ENCODE measurements around the gene BOLA1. TPM values are rescaled to one million over a fixed set of nuclear protein-coding genes. Genes with fewer than 3 reads are reported as not detected.
"Not testable (repeated sequence)": the region's sequence is repeated elsewhere in the genome, so short reads cannot be mapped to it uniquely, and the experiment has no call there.

Gene BOLA1
- total and polyA plus RNA-seq, 5 donors from 2014 or later, result 6.2 to 47.8 (median 38.6) TPM

- not testable (repeated sequence) for H3K4me3 ChIP-seq (ENCODE audit: low read depth, low read length); DNase-seq; H3K27me3 Mint-ChIP-seq; H3K4me1 Mint-ChIP-seq; H3K9me3 ChIP-seq (ENCODE audit: control insufficient read depth in 2 of 2, low read length in 2 of 2); H3K9me3 Mint-ChIP-seq; H3K27ac ChIP-seq (ENCODE audit: insufficient read depth, low read length, poor library complexity, severe bottlenecking); H3K27me3 ChIP-seq (ENCODE audit: control insufficient read depth, insufficient read depth, low read length); H3K4me1 ChIP-seq (ENCODE audit: control insufficient read depth, insufficient read depth, low read length, poor library complexity, severe bottlenecking); ATAC-seq (ENCODE audit: low read depth in 2 of 2); H3K36me3 Mint-ChIP-seq; H3K27ac Mint-ChIP-seq; H3K36me3 ChIP-seq (ENCODE audit: control insufficient read depth, insufficient read depth, low read length); H3K4me3 Mint-ChIP-seq
These were observed 37.8 kb upstream of the BOLA1 start for GRCh38 chr1:149861497-149862054.

GRCh38 chr1:149866887-149867286 is 32.5 kb upstream of the BOLA1 start:
- H3K27me3 Mint-ChIP-seq; ATAC-seq (ENCODE audit: low read depth in 2 of 2); H3K4me1 Mint-ChIP-seq; DNase-seq; H3K4me3 ChIP-seq (ENCODE audit: low read depth, low read length); H3K27ac Mint-ChIP-seq; H3K4me1 ChIP-seq (ENCODE audit: control insufficient read depth, insufficient read depth, low read length, poor library complexity, severe bottlenecking); H3K4me3 Mint-ChIP-seq; H3K27me3 ChIP-seq (ENCODE audit: control insufficient read depth, insufficient read depth, low read length); H3K36me3 Mint-ChIP-seq; H3K9me3 ChIP-seq (ENCODE audit: control insufficient read depth in 2 of 2, low read length in 2 of 2); H3K36me3 ChIP-seq (ENCODE audit: control insufficient read depth, insufficient read depth, low read length); H3K9me3 Mint-ChIP-seq; H3K27ac ChIP-seq (ENCODE audit: insufficient read depth, low read length, poor library complexity, severe bottlenecking): not testable (repeated sequence)

GRCh38 chr1:149873060-149873459 is 26.3 kb upstream of the BOLA1 start:
- not testable (repeated sequence) for H3K36me3 ChIP-seq (ENCODE audit: control insufficient read depth, insufficient read depth, low read length); H3K9me3 Mint-ChIP-seq; H3K4me1 ChIP-seq (ENCODE audit: control insufficient read depth, insufficient read depth, low read length, poor library complexity, severe bottlenecking); H3K4me3 ChIP-seq (ENCODE audit: low read depth, low read length); ATAC-seq (ENCODE audit: low read depth in 2 of 2); H3K27ac ChIP-seq (ENCODE audit: insufficient read depth, low read length, poor library complexity, severe bottlenecking); H3K36me3 Mint-ChIP-seq; H3K9me3 ChIP-seq (ENCODE audit: control insufficient read depth in 2 of 2, low read length in 2 of 2); H3K4me3 Mint-ChIP-seq; DNase-seq; H3K4me1 Mint-ChIP-seq; H3K27me3 Mint-ChIP-seq; H3K27ac Mint-ChIP-seq; H3K27me3 ChIP-seq (ENCODE audit: control insufficient read depth, insufficient read depth, low read length)

GRCh38 chr1:149877211-149877946 is 22.0 kb upstream of the BOLA1 start:
- no peak for DNase-seq
- Mint-ChIP-seq H3K36me3 (no peaks in the 10 kb centered on the region), H3K4me1 (peaks cover 7 to 27% (median 13%) of the 10 kb centered on the region in 4 donors), H3K27ac (peak overlapping the region in 1 of 3 donors; percentile 63), H3K27me3 (no peaks in the 10 kb centered on the region), H3K9me3 (no peaks in the 10 kb centered on the region), H3K4me3 (peak overlapping the region in 1 of 4 donors; percentile 34)
- Histone ChIP-seq H3K4me1 (ENCODE audit: control insufficient read depth, insufficient read depth, low read length, poor library complexity, severe bottlenecking) (peaks cover 16% of the 10 kb centered on the region), H3K36me3 (ENCODE audit: control insufficient read depth, insufficient read depth, low read length) (no peaks in the 10 kb centered on the region), H3K9me3 (ENCODE audit: control insufficient read depth in 2 of 2, low read length in 2 of 2) (no peaks in the 10 kb centered on the region), H3K27ac (ENCODE audit: insufficient read depth, low read length, poor library complexity, severe bottlenecking) (no peak overlapping the region), H3K27me3 (ENCODE audit: control insufficient read depth, insufficient read depth, low read length) (no peaks in the 10 kb centered on the region), H3K4me3 (ENCODE audit: low read depth, low read length) (no peak overlapping the region)
- no peak for ATAC-seq (ENCODE audit: low read depth in 2 of 2)

- peak overlapping the region; percentile 55 for H3K27ac ChIP-seq (ENCODE audit: insufficient read depth, low read length, poor library complexity, severe bottlenecking)
- H3K4me1 ChIP-seq (ENCODE audit: control insufficient read depth, insufficient read depth, low read length, poor library complexity, severe bottlenecking), result peaks cover 26% of the 10 kb centered on the region
- Mint-ChIP-seq H3K27ac (peak overlapping the region; percentile 33 to 95 (median 42)), H3K36me3 (no peaks in the 10 kb centered on the region), H3K9me3 (no peaks in the 10 kb centered on the region), H3K27me3 (no peaks in the 10 kb centered on the region), H3K4me1 (peaks cover 7 to 29% (median 16%) of the 10 kb centered on the region in 4 donors), H3K4me3 (peak overlapping the region in 3 of 4 donors; percentile 2 to 39 (median 36))
- DNase-seq (peak in 2 of 3 donors; percentile 53 to 78), ATAC-seq (ENCODE audit: low read depth in 2 of 2) (peak; percentile 83 to 91)
- no peaks in the 10 kb centered on the region for H3K27me3 ChIP-seq (ENCODE audit: control insufficient read depth, insufficient read depth, low read length)
- peak overlapping the region; percentile 22 for H3K4me3 ChIP-seq (ENCODE audit: low read depth, low read length)
- H3K9me3 ChIP-seq (ENCODE audit: control insufficient read depth in 2 of 2, low read length in 2 of 2), result no peaks in the 10 kb centered on the region
- H3K36me3 ChIP-seq (ENCODE audit: control insufficient read depth, insufficient read depth, low read length), result no peaks in the 10 kb centered on the region
These were observed 19.8 kb upstream of the BOLA1 start for GRCh38 chr1:149879556-149879955.

- no peaks in the 10 kb centered on the region for H3K36me3 Mint-ChIP-seq
- no peaks in the 10 kb centered on the region for H3K9me3 ChIP-seq (ENCODE audit: control insufficient read depth in 2 of 2, low read length in 2 of 2)
- H3K4me1 ChIP-seq (ENCODE audit: control insufficient read depth, insufficient read depth, low read length, poor library complexity, severe bottlenecking), result peaks cover 37% of the 10 kb centered on the region
- no peaks in the 10 kb centered on the region for H3K36me3 ChIP-seq (ENCODE audit: control insufficient read depth, insufficient read depth, low read length)
- ATAC-seq (ENCODE audit: low read depth in 2 of 2) (no peak), DNase-seq (no peak)
- H3K4me3 ChIP-seq (ENCODE audit: low read depth, low read length), result no peak overlapping the region
- H3K27me3 Mint-ChIP-seq, result no peaks in the 10 kb centered on the region
- peak overlapping the region; percentile 16 to 88 (median 47) for H3K27ac Mint-ChIP-seq
- peaks cover 7 to 29% (median 16%) of the 10 kb centered on the region in 4 donors for H3K4me1 Mint-ChIP-seq
- no peaks in the 10 kb centered on the region for H3K27me3 ChIP-seq (ENCODE audit: control insufficient read depth, insufficient read depth, low read length)
- peak overlapping the region in 2 of 4 donors; percentile 20 to 52 for H3K4me3 Mint-ChIP-seq
- no peaks in the 10 kb centered on the region for H3K9me3 Mint-ChIP-seq
- no peak overlapping the region for H3K27ac ChIP-seq (ENCODE audit: insufficient read depth, low read length, poor library complexity, severe bottlenecking)
These were observed 17.5 kb upstream of the BOLA1 start for GRCh38 chr1:149881876-149882275.

- Histone ChIP-seq H3K4me1 (ENCODE audit: control insufficient read depth, insufficient read depth, low read length, poor library complexity, severe bottlenecking) (peaks cover 42% of the 10 kb centered on the region), H3K9me3 (ENCODE audit: control insufficient read depth in 2 of 2, low read length in 2 of 2) (no peaks in the 10 kb centered on the region), H3K4me3 (ENCODE audit: low read depth, low read length) (peak overlapping the region; percentile 96), H3K27ac (ENCODE audit: insufficient read depth, low read length, poor library complexity, severe bottlenecking) (peak overlapping the region; percentile 34), H3K36me3 (ENCODE audit: control insufficient read depth, insufficient read depth, low read length) (no peaks in the 10 kb centered on the region), H3K27me3 (ENCODE audit: control insufficient read depth, insufficient read depth, low read length) (no peaks in the 10 kb centered on the region)
- peaks cover 7 to 28% (median 16%) of the 10 kb centered on the region in 4 donors for H3K4me1 Mint-ChIP-seq
- no peak for ATAC-seq (ENCODE audit: low read depth in 2 of 2)
- H3K36me3 Mint-ChIP-seq, result no peaks in the 10 kb centered on the region
- H3K4me3 Mint-ChIP-seq, result peak overlapping the region in 2 of 4 donors; percentile 14 to 22
- no peaks in the 10 kb centered on the region for H3K27me3 Mint-ChIP-seq
- H3K27ac Mint-ChIP-seq, result peak overlapping the region in 1 of 3 donors; percentile 45
- no peak for DNase-seq
- no peaks in the 10 kb centered on the region for H3K9me3 Mint-ChIP-seq
These were observed 15.6 kb upstream of the BOLA1 start for GRCh38 chr1:149883598-149884247.

All from CD4-positive, CD25-positive, alpha-beta regulatory T cell (primary cell).